Right lung (tissue), 5 donors: Measurements from ENCODE around the gene HDAC9. TPM values are rescaled to one million over a fixed set of nuclear protein-coding genes. Genes with fewer than 3 reads are reported as not detected.
"Not testable (repeated sequence)": the region's sequence is repeated elsewhere in the genome, so short reads cannot be mapped to it uniquely, and the experiment has no call there.

Experiments
- DNase-seq, 2 donors: peaks; one replicate each; pipeline ENCODE4 v3.0.0-alpha.2; 2013
- polyA plus RNA-seq, 5 donors: library from polyadenylated mRNA; unstranded; fragments of 120-200 nt; gene quantifications; one replicate each; pipeline versions ENCODE4 v1.2.1 to v1.2.3, GENCODE V29; 2013; ENCODE audit warnings: inconsistent platforms in 1 of 5, low replicate concordance in 1 of 5; ENCODE audit not compliant: insufficient read length in 5 of 5, insufficient read depth in 1 of 5

Gene HDAC9
- polyA plus RNA-seq, 5 donors: 6.5 to 12.3 (median 11.1) TPM

- DNase-seq: no peak
These were observed 524.5 kb downstream of the HDAC9 start for GRCh38 chr7:19020062-19020461.

GRCh38 chr7:19020711-19021110, 525.2 kb downstream of the HDAC9 start:
- DNase-seq: no peak

GRCh38 chr7:19023477-19023876, 527.9 kb downstream of the HDAC9 start:
- no peak for DNase-seq

GRCh38 chr7:19024261-19024660, 528.7 kb downstream of the HDAC9 start:
- no peak for DNase-seq

GRCh38 chr7:19026888-19027287, 531.3 kb downstream of the HDAC9 start:
- no peak for DNase-seq

GRCh38 chr7:19030281-19030680, 534.7 kb downstream of the HDAC9 start:
- no peak for DNase-seq

- not testable (repeated sequence) for DNase-seq
These were observed 537.4 kb downstream of the HDAC9 start for GRCh38 chr7:19032942-19033341.

- DNase-seq: no peak
These were observed 556.3 kb downstream of the HDAC9 start for GRCh38 chr7:19051767-19052375.
